ENCODE results near the gene NOTCH3. TPM values are rescaled to one million over a fixed set of nuclear protein-coding genes. Genes with fewer than 3 reads are reported as not detected.

The NOTCH3 gene
- total RNA-seq, 2 donors from 2014 or later = 0.05 to 0.18 TPM

DNA sequence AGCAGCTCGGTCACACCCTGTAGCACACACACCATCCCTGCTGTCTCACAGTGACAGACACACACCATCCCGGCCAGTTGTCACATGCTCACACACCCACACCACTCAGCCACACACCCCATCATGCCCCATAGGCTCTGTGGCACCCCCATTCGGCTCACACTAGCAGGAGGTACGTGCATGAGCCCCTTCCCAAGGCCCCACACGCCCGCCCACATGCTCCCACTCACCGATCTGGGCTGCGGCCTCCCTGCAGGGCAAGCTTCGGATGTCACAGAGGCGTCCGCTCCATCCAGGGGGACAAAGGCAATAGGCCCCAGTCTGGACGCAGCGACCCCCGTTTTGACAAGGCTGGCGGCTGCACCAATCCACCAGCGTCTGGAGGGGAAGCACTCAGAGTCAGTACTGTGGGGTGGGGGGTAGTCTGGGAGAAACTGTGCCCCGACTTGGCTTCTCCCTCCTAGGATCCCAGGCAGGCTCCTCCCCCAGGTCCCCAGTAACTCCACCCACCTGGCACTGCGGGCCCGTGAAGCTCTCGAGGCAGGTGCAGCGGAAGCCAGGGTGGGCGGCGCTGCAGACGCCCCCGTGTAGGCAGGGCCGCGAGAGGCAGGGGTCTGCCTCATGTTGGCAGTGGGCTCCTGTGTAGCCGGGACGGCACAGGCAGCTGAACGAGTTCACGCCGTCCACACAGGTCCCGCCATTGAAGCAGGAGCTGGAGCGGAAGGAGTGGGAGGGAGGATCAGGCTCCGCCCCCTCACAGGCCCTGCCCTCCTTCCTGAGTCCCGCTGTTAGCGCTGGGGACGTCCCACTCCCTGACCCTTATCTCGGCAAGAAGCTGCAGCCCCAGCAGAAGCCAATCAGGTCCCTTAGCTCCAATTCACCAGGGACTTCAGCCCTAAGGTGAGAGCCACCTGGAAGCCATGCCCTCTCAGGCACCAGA, 20.1 kb downstream of the NOTCH3 start:
- Mint-ChIP-seq H3K36me3 (ENCODE audit: low read depth) (peaks cover 3% of the 10 kb centered on the region), H3K27me3 (peaks cover 22% of the 10 kb centered on the region), H3K4me1 (peaks cover 9% of the 10 kb centered on the region), H3K4me3 (no peak overlapping the region), H3K27ac (no peak overlapping the region)
- no peak for DNase-seq
- no peak for ATAC-seq
- H3K9me3 ChIP-seq (ENCODE audit: control insufficient read depth, low read length, poor library complexity, severe bottlenecking) = no peaks in the 10 kb centered on the region

DNA sequence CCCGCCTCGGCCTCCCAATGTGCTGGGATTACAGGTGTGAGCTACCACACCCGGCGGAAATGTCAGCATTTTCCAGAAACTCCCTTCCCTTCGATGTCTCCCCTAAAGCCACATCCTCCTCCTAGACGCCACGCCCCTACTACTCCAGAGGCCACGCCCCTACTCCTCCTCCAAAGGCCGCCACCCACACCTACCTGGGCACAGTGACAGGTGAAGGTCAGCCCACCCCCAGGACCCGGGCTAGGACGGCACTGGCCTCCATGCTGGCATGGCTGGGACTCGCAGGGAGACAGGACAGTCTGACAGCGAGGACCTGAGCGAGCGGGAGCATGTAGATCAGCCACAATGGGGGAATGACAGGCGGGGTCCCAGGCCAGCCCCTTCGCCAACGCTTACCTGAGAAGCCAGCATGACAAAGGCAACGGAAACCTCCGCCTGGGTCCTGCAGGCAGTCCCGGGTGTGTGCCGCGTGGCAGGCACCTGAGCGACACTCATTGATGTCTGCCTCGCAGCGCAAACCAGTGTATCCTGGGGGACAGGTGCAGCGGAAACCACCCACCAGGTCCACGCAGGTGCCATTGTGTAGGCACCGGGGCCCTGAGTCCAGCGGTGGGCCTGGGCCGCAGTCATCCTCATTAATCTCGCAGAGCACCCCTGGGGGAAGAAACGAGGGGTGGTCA, 22.0 kb downstream of the NOTCH3 start:
- DNase-seq (no peak), ATAC-seq (no peak)
- peaks cover 19% of the 10 kb centered on the region for H3K27me3 Mint-ChIP-seq
- peaks cover 3% of the 10 kb centered on the region for H3K36me3 Mint-ChIP-seq (ENCODE audit: low read depth)
- no peaks in the 10 kb centered on the region for H3K9me3 ChIP-seq (ENCODE audit: control insufficient read depth, low read length, poor library complexity, severe bottlenecking)
- no peak overlapping the region for H3K4me3 Mint-ChIP-seq
- peaks cover 6% of the 10 kb centered on the region for H3K4me1 Mint-ChIP-seq
- H3K27ac Mint-ChIP-seq = no peak overlapping the region

DNA sequence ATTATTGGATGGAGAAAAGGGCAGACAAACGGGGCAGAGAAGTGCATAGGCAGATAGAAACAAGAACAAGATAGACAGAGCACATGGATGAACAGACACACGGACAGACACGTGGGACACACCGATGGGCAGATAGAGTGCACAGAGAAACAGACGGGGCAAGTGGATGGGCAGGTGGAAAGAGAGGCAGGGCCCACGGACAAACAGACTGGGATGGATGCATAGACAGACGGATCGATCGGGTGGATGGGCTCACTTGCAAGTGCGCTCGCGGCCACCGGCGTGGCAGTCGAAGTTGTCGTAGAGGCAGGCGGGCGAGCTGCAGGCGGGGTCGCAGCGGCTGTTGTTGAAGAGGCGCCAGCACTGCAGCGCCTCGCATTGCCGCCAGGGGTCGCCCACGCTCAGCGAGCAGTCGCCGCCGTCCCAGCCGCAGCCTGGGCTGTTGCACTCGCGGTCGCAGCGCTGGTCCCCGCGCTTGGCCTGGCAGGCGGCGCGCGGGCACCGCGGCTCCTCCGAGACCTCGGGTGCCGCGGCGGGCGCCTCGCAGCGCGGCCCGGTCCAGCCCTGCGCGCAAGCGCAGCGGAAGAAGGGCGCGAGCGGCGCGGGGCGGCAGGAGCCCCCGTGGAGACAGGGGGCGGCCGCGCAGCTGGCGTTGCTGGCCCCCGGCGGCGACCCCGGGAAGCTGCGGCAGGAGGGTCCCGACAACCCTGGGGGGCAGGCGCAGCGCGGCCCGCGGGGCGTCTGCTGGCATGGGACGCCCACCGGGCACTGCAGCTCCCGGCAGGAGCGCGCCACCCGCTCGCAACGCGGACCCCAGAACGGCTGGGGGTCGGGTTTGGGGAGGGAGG, 23.3 kb downstream of the NOTCH3 start:
- no peaks in the 10 kb centered on the region for H3K9me3 ChIP-seq (ENCODE audit: control insufficient read depth, low read length, poor library complexity, severe bottlenecking)
- Mint-ChIP-seq H3K36me3 (ENCODE audit: low read depth) (peaks cover 3% of the 10 kb centered on the region), H3K27me3 (peaks cover 19% of the 10 kb centered on the region), H3K27ac (peak overlapping the region; percentile 47), H3K4me1 (peaks cover 6% of the 10 kb centered on the region), H3K4me3 (peak overlapping the region; percentile 82)
- DNase-seq = peak; percentile 73 to 84 (median 79)
- peak; percentile 98 for ATAC-seq

DNA sequence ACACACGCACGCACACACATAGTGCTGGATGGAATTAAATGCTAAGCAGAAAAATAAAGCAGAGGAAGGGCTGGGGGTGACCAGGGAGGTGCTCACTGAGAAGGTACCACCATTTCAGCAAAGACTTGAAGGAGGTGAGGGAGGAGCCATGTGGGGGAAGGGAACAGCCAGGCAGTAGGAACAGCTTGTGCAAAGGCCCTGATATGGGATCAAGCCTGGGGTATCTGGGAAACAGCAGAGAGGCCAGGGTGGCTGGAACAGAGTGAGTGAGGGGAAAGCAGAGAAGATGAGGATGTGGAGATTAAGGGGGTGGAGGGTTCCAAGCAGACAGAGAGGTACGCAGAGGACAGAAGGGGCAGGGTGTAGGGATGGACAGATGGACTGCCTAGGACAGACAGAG, 25.2 kb downstream of the NOTCH3 start:
- Mint-ChIP-seq H3K27ac (no peak overlapping the region), H3K4me3 (no peak overlapping the region), H3K27me3 (peaks cover 19% of the 10 kb centered on the region), H3K36me3 (ENCODE audit: low read depth) (peaks cover 3% of the 10 kb centered on the region), H3K4me1 (peaks cover 6% of the 10 kb centered on the region)
- no peaks in the 10 kb centered on the region for H3K9me3 ChIP-seq (ENCODE audit: control insufficient read depth, low read length, poor library complexity, severe bottlenecking)
- ATAC-seq (no peak), DNase-seq (no peak)

GRCh38 chr19:15173746-15174404, 26.9 kb downstream of the NOTCH3 start:
- Mint-ChIP-seq H3K4me1 (peaks cover 6% of the 10 kb centered on the region), H3K4me3 (no peak overlapping the region), H3K27me3 (peaks cover 8% of the 10 kb centered on the region), H3K36me3 (ENCODE audit: low read depth) (peaks cover 3% of the 10 kb centered on the region), H3K27ac (no peak overlapping the region)
- no peak for ATAC-seq
- DNase-seq = no peak
- no peaks in the 10 kb centered on the region for H3K9me3 ChIP-seq (ENCODE audit: control insufficient read depth, low read length, poor library complexity, severe bottlenecking)

- ATAC-seq (no peak), DNase-seq (no peak)
- H3K36me3 Mint-ChIP-seq (ENCODE audit: low read depth) = no peaks in the 10 kb centered on the region
- no peak overlapping the region for H3K27ac Mint-ChIP-seq
- H3K4me1 Mint-ChIP-seq = no peaks in the 10 kb centered on the region
- H3K9me3 ChIP-seq (ENCODE audit: control insufficient read depth, low read length, poor library complexity, severe bottlenecking) = peaks cover 4% of the 10 kb centered on the region
- H3K27me3 Mint-ChIP-seq = no peaks in the 10 kb centered on the region
- H3K4me3 Mint-ChIP-seq = no peak overlapping the region
These were observed 30.4 kb downstream of the NOTCH3 start for GRCh38 chr19:15170345-15170744.

DNA sequence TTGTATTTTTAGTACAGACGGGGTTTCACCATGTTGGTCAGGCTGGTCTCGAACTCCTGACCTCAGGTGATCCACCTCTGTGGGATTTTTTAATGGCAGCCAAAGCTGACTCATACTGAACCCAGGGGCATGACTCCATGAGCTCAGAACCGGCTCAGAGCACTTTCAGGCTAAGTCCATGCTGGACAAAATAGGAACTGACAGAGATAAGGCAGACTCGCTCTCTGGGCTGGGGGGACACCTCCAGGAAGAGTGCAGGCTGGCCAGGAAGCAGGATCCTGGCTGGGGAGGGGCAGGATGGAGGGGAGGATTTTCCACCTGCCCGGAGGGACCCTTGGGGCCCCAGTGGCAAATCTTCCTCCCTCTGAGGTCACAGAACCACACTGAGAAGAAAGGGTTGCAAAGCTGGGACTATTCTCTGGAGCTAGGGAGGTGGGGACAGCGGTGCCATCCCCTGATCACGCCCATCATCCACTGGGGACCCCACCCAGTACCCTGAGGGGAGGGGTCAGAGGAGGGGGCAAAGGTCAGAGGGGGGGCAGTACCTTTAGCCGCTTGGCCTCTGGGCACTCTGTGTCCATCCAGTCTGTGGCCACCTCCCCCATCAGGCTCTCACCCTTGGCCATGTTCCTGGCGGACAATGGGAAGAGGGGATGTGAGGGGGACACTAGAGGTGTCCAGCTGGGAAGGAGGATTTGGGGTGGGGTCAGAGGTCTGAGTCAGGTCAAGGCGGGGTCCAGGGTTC, 31.1 kb downstream of the NOTCH3 start:
- no peak for ATAC-seq
- H3K27ac Mint-ChIP-seq = no peak overlapping the region
- H3K4me1 Mint-ChIP-seq = no peaks in the 10 kb centered on the region
- no peaks in the 10 kb centered on the region for H3K27me3 Mint-ChIP-seq
- no peak for DNase-seq
- no peaks in the 10 kb centered on the region for H3K36me3 Mint-ChIP-seq (ENCODE audit: low read depth)
- peaks cover 4% of the 10 kb centered on the region for H3K9me3 ChIP-seq (ENCODE audit: control insufficient read depth, low read length, poor library complexity, severe bottlenecking)
- no peak overlapping the region for H3K4me3 Mint-ChIP-seq

- no peak for DNase-seq
- H3K9me3 ChIP-seq (ENCODE audit: control insufficient read depth, low read length, poor library complexity, severe bottlenecking) = peaks cover 4% of the 10 kb centered on the region
- Mint-ChIP-seq H3K27me3 (no peaks in the 10 kb centered on the region), H3K36me3 (ENCODE audit: low read depth) (no peaks in the 10 kb centered on the region), H3K27ac (no peak overlapping the region), H3K4me1 (no peaks in the 10 kb centered on the region), H3K4me3 (no peak overlapping the region)
- no peak for ATAC-seq
These were observed 34.1 kb downstream of the NOTCH3 start for GRCh38 chr19:15166700-15167099.

DNA sequence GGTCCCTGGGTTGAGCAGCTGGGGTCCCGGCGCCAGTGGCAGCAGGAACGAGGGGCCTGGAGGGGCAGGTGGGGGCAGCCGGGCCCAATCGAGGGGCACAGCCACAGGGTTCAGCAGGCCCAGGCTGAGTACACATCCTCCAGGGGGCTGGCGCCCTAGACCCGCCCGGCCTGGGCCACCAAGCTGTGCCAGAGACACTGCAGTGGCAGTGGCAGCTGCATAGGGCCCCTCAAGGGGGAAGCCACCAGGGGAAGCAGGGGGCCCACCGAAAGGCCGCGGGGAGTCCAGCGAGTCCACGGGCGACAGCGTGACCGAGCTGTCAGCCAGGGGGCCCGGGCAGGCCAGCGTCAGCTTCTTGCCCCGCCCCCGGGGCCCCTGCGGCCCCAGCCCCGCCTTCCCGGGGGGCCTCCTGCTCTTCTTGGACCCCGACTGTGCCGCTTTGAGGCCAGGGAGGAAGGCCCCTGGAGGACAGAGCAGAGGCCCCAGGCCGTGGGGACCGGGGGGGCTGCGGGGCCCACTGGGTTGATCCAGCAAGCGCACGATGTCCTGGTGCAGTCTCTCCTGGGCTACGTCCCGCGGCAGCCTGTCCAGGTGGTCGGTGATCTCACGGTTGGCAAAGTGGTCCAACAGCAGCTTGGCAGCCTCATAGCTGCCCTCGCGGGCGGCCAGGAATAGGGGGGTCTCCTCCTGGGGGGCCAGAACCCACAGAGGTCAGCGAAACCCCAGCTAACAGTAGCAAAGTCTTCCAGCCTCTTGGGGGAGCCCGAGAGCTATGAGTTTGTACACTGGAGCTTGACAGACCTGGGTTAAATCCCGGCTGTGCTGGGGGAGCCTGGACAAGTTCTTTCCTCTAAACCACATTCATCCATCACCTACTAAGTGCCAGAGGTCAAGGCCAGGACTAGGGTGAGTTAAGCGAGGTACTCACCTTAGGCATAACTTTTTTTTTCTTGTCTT, 39.5 kb downstream of the NOTCH3 start:
- peaks cover 4% of the 10 kb centered on the region for H3K9me3 ChIP-seq (ENCODE audit: control insufficient read depth, low read length, poor library complexity, severe bottlenecking)
- Mint-ChIP-seq H3K36me3 (ENCODE audit: low read depth) (peaks cover 2% of the 10 kb centered on the region), H3K4me1 (peaks cover 5% of the 10 kb centered on the region), H3K27me3 (peaks cover 15% of the 10 kb centered on the region), H3K4me3 (no peak overlapping the region), H3K27ac (no peak overlapping the region)
- no peak for DNase-seq
- ATAC-seq = no peak

GRCh38 chr19:15159251-15159650, 41.5 kb downstream of the NOTCH3 start:
- H3K4me1 Mint-ChIP-seq = peaks cover 5% of the 10 kb centered on the region
- ATAC-seq (no peak), DNase-seq (no peak)
- H3K27ac Mint-ChIP-seq = no peak overlapping the region
- H3K27me3 Mint-ChIP-seq = peaks cover 15% of the 10 kb centered on the region
- no peak overlapping the region for H3K4me3 Mint-ChIP-seq
- H3K9me3 ChIP-seq (ENCODE audit: control insufficient read depth, low read length, poor library complexity, severe bottlenecking) = no peaks in the 10 kb centered on the region
- peaks cover 2% of the 10 kb centered on the region for H3K36me3 Mint-ChIP-seq (ENCODE audit: low read depth)

DNA sequence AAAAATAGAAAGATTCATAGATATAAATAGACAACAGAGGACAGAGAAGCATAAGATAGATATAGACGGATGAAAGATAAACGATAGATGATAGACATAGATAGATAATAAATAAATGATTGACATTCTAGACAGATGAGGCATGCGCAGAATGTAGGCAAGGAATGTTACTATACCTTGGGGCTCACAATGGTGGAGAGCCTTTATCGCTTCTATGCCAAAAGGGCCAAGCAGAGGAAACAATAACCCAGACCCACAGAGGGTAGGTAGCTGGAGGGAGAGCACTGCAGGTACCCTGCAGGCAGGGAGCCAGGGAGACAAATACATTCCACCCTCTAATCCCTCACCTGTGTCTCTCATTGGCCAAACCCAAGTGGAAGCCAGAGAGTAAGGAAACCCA, 44.4 kb downstream of the NOTCH3 start:
- Mint-ChIP-seq H3K27ac (no peak overlapping the region), H3K4me1 (peaks cover 9% of the 10 kb centered on the region), H3K27me3 (peaks cover 33% of the 10 kb centered on the region), H3K36me3 (ENCODE audit: low read depth) (peaks cover 8% of the 10 kb centered on the region), H3K4me3 (no peak overlapping the region)
- ATAC-seq = no peak
- no peak for DNase-seq
- no peaks in the 10 kb centered on the region for H3K9me3 ChIP-seq (ENCODE audit: control insufficient read depth, low read length, poor library complexity, severe bottlenecking)

Data from T-helper 17 cell (primary cell).